GM18526 (cell line): ENCODE measurements around the gene VENTX.

Experiments used
- POLR2A ChIP-seq: IDR thresholded peaks from 3 replicates; pipeline ENCODE4 v1.6.1; 2011; ENCODE audit not compliant: insufficient read length; ENCODE audit errors: extremely low read depth

VENTX gene

GRCh38 chr10:133209641-133210040, 28.0 kb upstream of the VENTX start:
- no peak for TF ChIP-seq POLR2A

- no peak for TF ChIP-seq POLR2A
Measured at GRCh38 chr10:133210398-133211140, 27.1 kb upstream of the VENTX start.

- TF ChIP-seq POLR2A, result no peak
Measured at GRCh38 chr10:133211141-133211830, 26.4 kb upstream of the VENTX start.

- no peak for TF ChIP-seq POLR2A
Measured at GRCh38 chr10:133211959-133212852, 25.4 kb upstream of the VENTX start.

- no peak for TF ChIP-seq POLR2A
Measured at GRCh38 chr10:133212853-133213494, 24.7 kb upstream of the VENTX start.

GRCh38 chr10:133213641-133214467, 23.8 kb upstream of the VENTX start:
- TF ChIP-seq POLR2A, result no peak

GRCh38 chr10:133214468-133215410, 22.9 kb upstream of the VENTX start:
- no peak for TF ChIP-seq POLR2A

GRCh38 chr10:133215586-133215985, 22.1 kb upstream of the VENTX start:
- TF ChIP-seq POLR2A, result no peak

- TF ChIP-seq POLR2A, result no peak
Measured at GRCh38 chr10:133216776-133217175, 20.9 kb upstream of the VENTX start.

- TF ChIP-seq POLR2A, result no peak
Measured at GRCh38 chr10:133217800-133218589, 19.7 kb upstream of the VENTX start.

- TF ChIP-seq POLR2A, result no peak
Measured at GRCh38 chr10:133218891-133219290, 18.8 kb upstream of the VENTX start.

- TF ChIP-seq POLR2A, result no peak
Measured at GRCh38 chr10:133219782-133220181, 17.9 kb upstream of the VENTX start.
